Measurements from ENCODE around the gene DMRTC1B.
"Not testable (repeated sequence)": the region's sequence is repeated elsewhere in the genome, so short reads cannot be mapped to it uniquely, and the experiment has no call there.

GRCh38 chrX:72760454-72760853 is 16.2 kb upstream of the DMRTC1B start:
- not testable (repeated sequence) for TF ChIP-seq CTCF (conservative IDR thresholded peaks at IDR 0.05; ENCODE audit: low read depth, low read length); SMC3 (IDR thresholded peaks at IDR 0.05; ENCODE audit: low read depth, low read length); ELK1 (IDR thresholded peaks at IDR 0.05; ENCODE audit: borderline replicate concordance, low read depth, low read length); RAD21 (IDR thresholded peaks at IDR 0.05; ENCODE audit: low read length); RFX5 (IDR thresholded peaks at IDR 0.05; ENCODE audit: low read depth, low read length); MAFK (IDR thresholded peaks at IDR 0.05; ENCODE audit: low read depth, low read length)

Data from IMR-90 (cell line).